WERI-Rb-1 (cell line): ENCODE results near the gene FARSB.

Source experiments
- DNase-seq: peaks from one replicate; pipeline ENCODE4 v3.0.0-alpha.2; 2020
- H3K27ac ChIP-seq: fragments of 250-450 bp; sonication (Bioruptor Pico); 2 replicates; pipeline ENCODE4 v1.5.1; 2020; ENCODE audit warnings: mild to moderate bottlenecking, moderate library complexity
- H3K27me3 ChIP-seq: fragments of 250-450 bp; sonication (Bioruptor Pico); 2 replicates; pipeline ENCODE4 v1.5.1; 2021; ENCODE audit warnings: mild to moderate bottlenecking, low read depth, moderate library complexity; ENCODE audit not compliant: insufficient read depth, severe bottlenecking
- H3K36me3 ChIP-seq: fragments of 250-450 bp; sonication (Bioruptor Pico); 2 replicates; pipeline ENCODE4 v1.5.1; 2020; ENCODE audit warnings: mild to moderate bottlenecking, moderate library complexity
- H3K4me3 ChIP-seq: 2 replicates; pipeline ENCODE4 v1.5.1; 2011; ENCODE audit warnings: low read depth, mild to moderate bottlenecking, control low read depth, low read length
- H3K9me3 ChIP-seq: fragments of 250-450 bp; sonication (Bioruptor Pico); 2 replicates; pipeline ENCODE4 v1.5.1; 2021; ENCODE audit warnings: mild to moderate bottlenecking, moderate library complexity; ENCODE audit not compliant: severe bottlenecking
- CTCF ChIP-seq: IDR thresholded peaks from 2 replicates; pipeline ENCODE4 v1.5.1; 2011; ENCODE audit warnings: low read depth, mild to moderate bottlenecking, control low read depth, inconsistent platforms, low read length

FARSB gene

GRCh38 chr2:222561817-222562645 lies 93.9 kb downstream of the FARSB start:
- no peak overlapping the region for H3K4me3 ChIP-seq
- DNase-seq, result peak; percentile 60
- H3K27ac ChIP-seq, result no peak overlapping the region
- no peaks in the 10 kb centered on the region for H3K36me3 ChIP-seq
- peak; percentile 70 for TF ChIP-seq CTCF
- no peaks in the 10 kb centered on the region for H3K9me3 ChIP-seq
- no peaks in the 10 kb centered on the region for H3K27me3 ChIP-seq

DNA sequence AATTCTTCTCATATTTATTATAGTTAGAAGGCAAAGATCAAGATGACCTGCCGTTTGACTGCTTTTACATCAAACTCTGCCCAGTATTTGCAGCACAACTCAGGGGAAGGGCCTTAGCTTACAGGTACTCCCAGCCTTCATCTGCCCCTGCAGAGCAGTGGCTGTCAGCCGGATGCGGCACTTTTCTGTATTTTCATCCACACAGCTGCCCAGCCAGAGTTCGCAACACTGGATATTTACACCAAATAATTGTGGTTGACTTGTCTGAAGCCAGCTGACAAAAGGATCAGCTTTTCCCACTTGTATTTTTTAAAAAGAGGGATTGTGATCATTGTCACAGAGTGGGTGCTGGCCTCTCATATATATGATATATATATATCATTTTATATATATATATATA lies 94.7 kb downstream of the FARSB start:
- no peak overlapping the region for H3K4me3 ChIP-seq
- H3K9me3 ChIP-seq, result no peaks in the 10 kb centered on the region
- no peak for TF ChIP-seq CTCF
- H3K36me3 ChIP-seq, result no peaks in the 10 kb centered on the region
- no peak for DNase-seq
- no peak overlapping the region for H3K27ac ChIP-seq
- H3K27me3 ChIP-seq, result no peaks in the 10 kb centered on the region

- no peak for TF ChIP-seq CTCF
- H3K36me3 ChIP-seq, result no peaks in the 10 kb centered on the region
- H3K9me3 ChIP-seq, result no peaks in the 10 kb centered on the region
- no peak for DNase-seq
- H3K27ac ChIP-seq, result no peak overlapping the region
- no peak overlapping the region for H3K4me3 ChIP-seq
- no peaks in the 10 kb centered on the region for H3K27me3 ChIP-seq
Measured at GRCh38 chr2:222554517-222554916, 101.4 kb downstream of the FARSB start.

DNA sequence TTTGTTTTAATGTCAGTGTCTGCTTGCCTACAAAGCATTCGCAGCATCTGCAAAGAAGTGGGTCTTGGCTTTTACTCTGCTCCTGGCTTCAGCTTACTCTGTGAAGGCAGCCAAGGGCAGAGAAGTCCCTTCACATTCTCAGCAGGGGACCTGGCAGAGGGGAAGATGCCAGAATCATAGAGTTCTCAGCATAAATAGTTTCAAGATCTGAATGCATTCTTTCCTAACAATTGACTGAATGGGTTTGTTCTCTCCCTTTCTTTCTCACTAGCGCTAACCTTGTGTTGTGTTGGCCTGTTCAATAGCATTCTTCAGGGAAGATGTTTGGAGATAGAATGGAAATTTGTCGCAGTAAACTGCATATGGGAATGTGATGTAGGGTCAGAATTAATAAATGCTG lies 106.9 kb downstream of the FARSB start:
- H3K27ac ChIP-seq, result no peak overlapping the region
- H3K4me3 ChIP-seq, result no peak overlapping the region
- H3K36me3 ChIP-seq, result no peaks in the 10 kb centered on the region
- no peaks in the 10 kb centered on the region for H3K27me3 ChIP-seq
- H3K9me3 ChIP-seq, result no peaks in the 10 kb centered on the region
- no peak for DNase-seq
- no peak for TF ChIP-seq CTCF

DNA sequence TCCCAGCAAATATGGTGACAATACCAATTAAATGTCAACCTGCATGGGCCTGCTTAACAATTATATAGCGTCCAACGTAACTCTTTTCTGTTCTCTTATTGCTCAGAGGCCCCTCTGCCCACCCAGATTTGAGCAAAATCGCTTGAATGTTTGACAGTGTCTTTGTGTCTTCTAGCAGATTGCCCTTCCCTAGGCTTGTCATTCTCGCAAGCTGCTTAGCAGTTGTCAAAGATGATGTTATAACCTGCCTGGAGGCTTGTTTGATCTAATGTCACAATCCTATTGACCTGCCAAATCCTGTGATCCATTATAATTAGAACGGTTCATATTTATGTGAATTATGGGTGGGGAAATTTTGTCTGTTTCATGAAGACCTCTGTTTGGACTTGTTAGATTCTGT lies 108.8 kb downstream of the FARSB start:
- Histone ChIP-seq H3K27ac (no peak overlapping the region), H3K9me3 (no peaks in the 10 kb centered on the region), H3K27me3 (no peaks in the 10 kb centered on the region), H3K36me3 (no peaks in the 10 kb centered on the region), H3K4me3 (no peak overlapping the region)
- DNase-seq, result no peak
- no peak for TF ChIP-seq CTCF
